ENCODE measurements around the gene HOXB4.

Gene HOXB4

GRCh38 chr17:48589831-48590606 is 11.9 kb upstream of the HOXB4 start, which contains the start of gene HOXB3:
Gene HOXB3 (minus strand): TSS chr17:48590241. CDS start chr17:48552474, 37,767 bp downstream.
- no peak for DNase-seq (ENCODE audit: low spot score)

GRCh38 chr17:48589060-48589830 is 11.1 kb upstream of the HOXB4 start:
- DNase-seq (ENCODE audit: low spot score) = no peak

- DNase-seq (ENCODE audit: low spot score) = no peak
These were observed 10.4 kb upstream of the HOXB4 start for GRCh38 chr17:48588528-48588927.

- no peak for DNase-seq (ENCODE audit: low spot score)
These were observed 9.9 kb upstream of the HOXB4 start for GRCh38 chr17:48588074-48588415.

- DNase-seq (ENCODE audit: low spot score) = no peak
These were observed 9.3 kb upstream of the HOXB4 start for GRCh38 chr17:48587276-48588073.

GRCh38 chr17:48586355-48587258 is 8.5 kb upstream of the HOXB4 start:
- DNase-seq (ENCODE audit: low spot score) = no peak

- no peak for DNase-seq (ENCODE audit: low spot score)
These were observed 6.1 kb upstream of the HOXB4 start for GRCh38 chr17:48584223-48584741.

- DNase-seq (ENCODE audit: low spot score) = no peak
These were observed 5.6 kb upstream of the HOXB4 start for GRCh38 chr17:48583708-48584222.

- DNase-seq (ENCODE audit: low spot score) = no peak
These were observed 4.6 kb upstream of the HOXB4 start for GRCh38 chr17:48582750-48583069.

- no peak for DNase-seq (ENCODE audit: low spot score)
These were observed 1.8 kb upstream of the HOXB4 start for GRCh38 chr17:48579760-48580554.

- no peak for DNase-seq (ENCODE audit: low spot score)
These were observed 1.3 kb upstream of the HOXB4 start for GRCh38 chr17:48579471-48579759.

GRCh38 chr17:48578616-48579470 is 693 bp upstream of the HOXB4 start:
- DNase-seq (ENCODE audit: low spot score) = no peak

- no peak for DNase-seq (ENCODE audit: low spot score)
These were observed 712 bp downstream of the HOXB4 start for GRCh38 chr17:48577330-48577945.

GRCh38 chr17:48576479-48577309 is 1.5 kb downstream of the HOXB4 start:
- DNase-seq (ENCODE audit: low spot score) = peak; percentile 41

GRCh38 chr17:48575673-48576478 is 2.3 kb downstream of the HOXB4 start:
- no peak for DNase-seq (ENCODE audit: low spot score)

- no peak for DNase-seq (ENCODE audit: low spot score)
These were observed 3.0 kb downstream of the HOXB4 start for GRCh38 chr17:48575066-48575582.

- no peak for DNase-seq (ENCODE audit: low spot score)
These were observed 3.6 kb downstream of the HOXB4 start for GRCh38 chr17:48574505-48575065.
